ENCODE results near the gene KDM6A. TPM values are rescaled to one million over a fixed set of nuclear protein-coding genes. Genes with fewer than 3 reads are reported as not detected.

Gene KDM6A
- total RNA-seq, 1 experiment from 2014 or later = 42.8 TPM

DNA sequence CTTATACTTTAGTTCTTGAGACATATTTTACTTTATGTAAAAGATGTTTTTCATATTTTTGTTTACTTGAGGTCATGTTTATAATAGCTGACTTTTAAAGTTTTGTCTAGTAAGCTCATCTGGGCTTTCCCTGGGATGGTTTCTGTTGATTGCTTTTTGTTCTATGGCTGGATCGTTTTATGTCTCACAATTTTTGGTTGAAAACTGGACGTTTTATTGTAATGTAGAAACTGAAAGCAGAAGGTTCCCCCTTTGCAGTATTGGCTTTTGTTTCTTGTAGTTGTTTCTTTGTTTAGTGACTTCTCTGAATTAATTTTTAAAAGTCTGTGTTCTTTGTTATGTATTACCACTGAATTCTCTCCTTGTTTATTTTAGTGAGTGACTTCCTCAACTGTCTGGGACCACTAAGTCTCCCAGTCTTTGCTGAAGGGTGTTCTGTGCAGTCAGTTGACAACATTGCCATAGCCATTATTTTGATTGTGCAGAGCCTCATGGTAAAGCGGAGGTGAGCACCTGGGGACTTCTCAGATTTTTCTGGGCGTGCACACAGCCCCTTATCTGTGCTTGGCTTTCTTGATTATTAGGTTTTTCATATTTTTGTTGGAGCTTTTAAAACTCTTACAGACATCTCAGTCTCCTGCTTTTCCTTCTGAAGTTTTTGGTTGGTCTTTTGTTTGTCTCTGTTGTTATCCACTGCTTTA is 31.0 kb downstream of the KDM6A start:
- no peak for DNase-seq
- H3K18ac ChIP-seq (ENCODE audit: insufficient read length, low read depth, low read length) = no peak overlapping the region
- H3K4me2 ChIP-seq (ENCODE audit: insufficient read depth, insufficient read length, low read length) = peak overlapping the region; percentile 25
- peaks cover 7% of the 10 kb centered on the region for H3K79me1 ChIP-seq (ENCODE audit: insufficient read depth, low read depth, low read length, poor library complexity, severe bottlenecking)
- H2AFZ ChIP-seq (ENCODE audit: low read length) = no peak overlapping the region
- no CpG with 5 or more reads among the region's 4 CpGs for WGBS (ENCODE audit: extremely low coverage, insufficient read length, low lambda C conversion rate)
- H2BK5ac ChIP-seq (ENCODE audit: insufficient read length, low read length) = no peak overlapping the region
- H3K27ac ChIP-seq (ENCODE audit: insufficient read length, low read depth, low read length) = peak overlapping the region; percentile 57
- Mint-ChIP-seq H3K36me3 (ENCODE audit: insufficient read depth in 1 of 3, low read depth in 3 of 3) (peaks cover 4 to 19% (median 13%) of the 10 kb centered on the region in 3 experiments), H3K4me3 (peak overlapping the region in 1 of 2 experiments; percentile 15; a peak in 1 of 5 replicates), H3K4me1 (peaks cover 20 to 39% of the 10 kb centered on the region in 2 experiments), H3K27me3 (ENCODE audit: low read depth) (peaks cover 2% of the 10 kb centered on the region; the same call in 1 of the 2 replicates), H3K27ac (peak overlapping the region; percentile 12 to 95 (median 50); a peak in 6 of 7 replicates), H3K9me3 (peaks cover 74 to 80% of the 10 kb centered on the region in 2 experiments)
- H4K5ac ChIP-seq (ENCODE audit: insufficient read length, low read depth, low read length) = no peak overlapping the region
- H3K14ac ChIP-seq (ENCODE audit: insufficient read depth, low read length) = no peak overlapping the region
- no peak overlapping the region for H3K23ac ChIP-seq (ENCODE audit: insufficient read length, low read depth, low read length)
- H4K8ac ChIP-seq (replicated peaks; ENCODE audit: insufficient read length, low read depth, low read length) = no peak overlapping the region
- H2AK5ac ChIP-seq (ENCODE audit: insufficient read length, low read length) = no peak overlapping the region
- no peaks in the 10 kb centered on the region for H3K27me3 ChIP-seq (ENCODE audit: insufficient read depth, low read length)
- H2BK20ac ChIP-seq (ENCODE audit: low read depth, low read length, poor library complexity, severe bottlenecking) = no peak overlapping the region
- no peak overlapping the region for H3T11ph ChIP-seq (ENCODE audit: low read length)
- no peak overlapping the region for H4K91ac ChIP-seq (ENCODE audit: insufficient read length, low read depth, low read length)
- peaks cover 23% of the 10 kb centered on the region; the same call in 1 of the 2 replicates for H3K79me2 ChIP-seq (ENCODE audit: insufficient read depth, low read length)
- no peak overlapping the region for H2BK15ac ChIP-seq (ENCODE audit: low read depth, low read length)
- H3K4ac ChIP-seq (ENCODE audit: low read depth, low read length) = no peak overlapping the region
- no peak overlapping the region for H3K56ac ChIP-seq (ENCODE audit: insufficient read length, low read depth, low read length)
- H2BK12ac ChIP-seq (ENCODE audit: insufficient read length, low read depth, low read length) = no peak overlapping the region
- no peak overlapping the region for H2BK120ac ChIP-seq (ENCODE audit: low read depth, low read length, poor library complexity, severe bottlenecking)
- no peaks in the 10 kb centered on the region for H4K20me1 ChIP-seq (ENCODE audit: control insufficient read depth, insufficient read depth, insufficient read length)
- TF ChIP-seq, protein P1, sequence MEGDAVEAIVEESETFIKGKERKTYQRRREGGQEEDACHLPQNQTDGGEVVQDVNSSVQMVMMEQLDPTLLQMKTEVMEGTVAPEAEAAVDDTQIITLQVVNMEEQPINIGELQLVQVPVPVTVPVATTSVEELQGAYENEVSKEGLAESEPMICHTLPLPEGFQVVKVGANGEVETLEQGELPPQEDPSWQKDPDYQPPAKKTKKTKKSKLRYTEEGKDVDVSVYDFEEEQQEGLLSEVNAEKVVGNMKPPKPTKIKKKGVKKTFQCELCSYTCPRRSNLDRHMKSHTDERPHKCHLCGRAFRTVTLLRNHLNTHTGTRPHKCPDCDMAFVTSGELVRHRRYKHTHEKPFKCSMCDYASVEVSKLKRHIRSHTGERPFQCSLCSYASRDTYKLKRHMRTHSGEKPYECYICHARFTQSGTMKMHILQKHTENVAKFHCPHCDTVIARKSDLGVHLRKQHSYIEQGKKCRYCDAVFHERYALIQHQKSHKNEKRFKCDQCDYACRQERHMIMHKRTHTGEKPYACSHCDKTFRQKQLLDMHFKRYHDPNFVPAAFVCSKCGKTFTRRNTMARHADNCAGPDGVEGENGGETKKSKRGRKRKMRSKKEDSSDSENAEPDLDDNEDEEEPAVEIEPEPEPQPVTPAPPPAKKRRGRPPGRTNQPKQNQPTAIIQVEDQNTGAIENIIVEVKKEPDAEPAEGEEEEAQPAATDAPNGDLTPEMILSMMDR (conservative IDR thresholded peaks at IDR 0.05) = no peak
- no peaks in the 10 kb centered on the region for H3K23me2 ChIP-seq (ENCODE audit: insufficient read length, low read depth, low read length, poor library complexity, severe bottlenecking)
- H3K9ac ChIP-seq (ENCODE audit: extremely low read depth, insufficient read length, low read length) = no peak overlapping the region
- no peaks in the 10 kb centered on the region for H3K4me1 ChIP-seq (ENCODE audit: insufficient read depth, low read length)
- peaks cover 19% of the 10 kb centered on the region for H3K9me3 ChIP-seq (ENCODE audit: control insufficient read depth, low read depth, low read length)
